DND-41 (cell line): ENCODE results near the gene MEG3.

Source experiments
- CTCF ChIP-seq: IDR thresholded peaks from 2 replicates; pipeline ENCODE4 v1.5.1; 2012; ENCODE audit warnings: borderline replicate concordance, low read length, moderate library complexity, mild to moderate bottlenecking; ENCODE audit not compliant: poor library complexity, severe bottlenecking; ENCODE audit errors: extremely low read depth
- EZH2 ChIP-seq: IDR thresholded peaks from 3 replicates; pipeline ENCODE4 v1.6.1; 2012; ENCODE audit warnings: borderline replicate concordance, low read depth, mild to moderate bottlenecking, moderate library complexity, low read length, inconsistent platforms; ENCODE audit not compliant: severe bottlenecking

GRCh38 chr14:100777818-100778525 lies 47.9 kb upstream of the MEG3 start:
- TF ChIP-seq CTCF (no peak), EZH2 (no peak)
